ENCODE results near the gene FCN3.
A peak's percentile ranks its signal among the peaks of the same experiment; 100 is the strongest.

FCN3 gene

GRCh38 chr1:27363766-27364695, 10.6 kb downstream of the FCN3 start:
- H3K36me3 ChIP-seq (ENCODE audit: control insufficient read depth, insufficient read depth, low read length): no peaks in the 10 kb centered on the region
- H3K27ac ChIP-seq (ENCODE audit: low read depth, low read length): no peak overlapping the region
- no peak overlapping the region for H3K4me3 ChIP-seq (ENCODE audit: low read depth, low read length)
- no peaks in the 10 kb centered on the region for H3K9me3 ChIP-seq (ENCODE audit: control insufficient read depth, insufficient read depth, low read length)
- H3K27me3 ChIP-seq (ENCODE audit: control insufficient read depth, insufficient read depth, low read length): peaks cover 33% of the 10 kb centered on the region
- H3K9ac ChIP-seq (ENCODE audit: low read depth, low read length): no peak overlapping the region
- H3K4me1 ChIP-seq (ENCODE audit: control insufficient read depth, insufficient read depth, low read length): peaks cover 23% of the 10 kb centered on the region

- no peak overlapping the region; the same call in 1 of the 2 replicates for H3K4me3 ChIP-seq (ENCODE audit: low read depth, low read length)
- H3K36me3 ChIP-seq (ENCODE audit: control insufficient read depth, insufficient read depth, low read length): no peaks in the 10 kb centered on the region
- H3K27ac ChIP-seq (ENCODE audit: low read depth, low read length): no peak overlapping the region
- no peaks in the 10 kb centered on the region for H3K9me3 ChIP-seq (ENCODE audit: control insufficient read depth, insufficient read depth, low read length)
- H3K27me3 ChIP-seq (ENCODE audit: control insufficient read depth, insufficient read depth, low read length): peaks cover 47% of the 10 kb centered on the region
- peaks cover 18% of the 10 kb centered on the region for H3K4me1 ChIP-seq (ENCODE audit: control insufficient read depth, insufficient read depth, low read length)
- H3K9ac ChIP-seq (ENCODE audit: low read depth, low read length): no peak overlapping the region
Measured at GRCh38 chr1:27361553-27361952, 13.1 kb downstream of the FCN3 start.

GRCh38 chr1:27361044-27361402, 13.6 kb downstream of the FCN3 start:
- no peak overlapping the region for H3K9ac ChIP-seq (ENCODE audit: low read depth, low read length)
- peak overlapping the region; percentile 80 for H3K4me3 ChIP-seq (ENCODE audit: low read depth, low read length)
- H3K4me1 ChIP-seq (ENCODE audit: control insufficient read depth, insufficient read depth, low read length): peaks cover 18% of the 10 kb centered on the region
- no peaks in the 10 kb centered on the region for H3K9me3 ChIP-seq (ENCODE audit: control insufficient read depth, insufficient read depth, low read length)
- H3K36me3 ChIP-seq (ENCODE audit: control insufficient read depth, insufficient read depth, low read length): no peaks in the 10 kb centered on the region
- H3K27me3 ChIP-seq (ENCODE audit: control insufficient read depth, insufficient read depth, low read length): peaks cover 47% of the 10 kb centered on the region
- no peak overlapping the region for H3K27ac ChIP-seq (ENCODE audit: low read depth, low read length)

- H3K27ac ChIP-seq (ENCODE audit: low read depth, low read length): no peak overlapping the region
- peak overlapping the region; percentile 80 for H3K4me3 ChIP-seq (ENCODE audit: low read depth, low read length)
- peaks cover 47% of the 10 kb centered on the region for H3K27me3 ChIP-seq (ENCODE audit: control insufficient read depth, insufficient read depth, low read length)
- no peaks in the 10 kb centered on the region for H3K9me3 ChIP-seq (ENCODE audit: control insufficient read depth, insufficient read depth, low read length)
- H3K9ac ChIP-seq (ENCODE audit: low read depth, low read length): no peak overlapping the region
- H3K4me1 ChIP-seq (ENCODE audit: control insufficient read depth, insufficient read depth, low read length): peaks cover 18% of the 10 kb centered on the region
- H3K36me3 ChIP-seq (ENCODE audit: control insufficient read depth, insufficient read depth, low read length): 0 out of 2 replicates have a peak, but pooled peaks cover 5% of the 10 kb centered on the region
Measured at GRCh38 chr1:27360159-27361043, 14.2 kb downstream of the FCN3 start.

GRCh38 chr1:27359822-27360158, 14.8 kb downstream of the FCN3 start:
- 0 out of 2 replicates have a peak, but pooled peaks cover 5% of the 10 kb centered on the region for H3K36me3 ChIP-seq (ENCODE audit: control insufficient read depth, insufficient read depth, low read length)
- peaks cover 13% of the 10 kb centered on the region for H3K4me1 ChIP-seq (ENCODE audit: control insufficient read depth, insufficient read depth, low read length)
- H3K4me3 ChIP-seq (ENCODE audit: low read depth, low read length): peak overlapping the region; percentile 80
- no peak overlapping the region for H3K9ac ChIP-seq (ENCODE audit: low read depth, low read length)
- H3K27me3 ChIP-seq (ENCODE audit: control insufficient read depth, insufficient read depth, low read length): peaks cover 47% of the 10 kb centered on the region
- H3K27ac ChIP-seq (ENCODE audit: low read depth, low read length): no peak overlapping the region
- no peaks in the 10 kb centered on the region for H3K9me3 ChIP-seq (ENCODE audit: control insufficient read depth, insufficient read depth, low read length)

GRCh38 chr1:27358928-27359313, 15.7 kb downstream of the FCN3 start:
- Histone ChIP-seq H3K4me3 (ENCODE audit: low read depth, low read length) (no peak overlapping the region), H3K9ac (ENCODE audit: low read depth, low read length) (no peak overlapping the region), H3K4me1 (ENCODE audit: control insufficient read depth, insufficient read depth, low read length) (peaks cover 8% of the 10 kb centered on the region), H3K27ac (ENCODE audit: low read depth, low read length) (no peak overlapping the region), H3K9me3 (ENCODE audit: control insufficient read depth, insufficient read depth, low read length) (no peaks in the 10 kb centered on the region), H3K27me3 (ENCODE audit: control insufficient read depth, insufficient read depth, low read length) (peaks cover 47% of the 10 kb centered on the region), H3K36me3 (ENCODE audit: control insufficient read depth, insufficient read depth, low read length) (0 out of 2 replicates have a peak, but pooled peaks cover 5% of the 10 kb centered on the region)

- Histone ChIP-seq H3K27ac (ENCODE audit: low read depth, low read length) (no peak overlapping the region), H3K36me3 (ENCODE audit: control insufficient read depth, insufficient read depth, low read length) (0 out of 2 replicates have a peak, but pooled peaks cover 5% of the 10 kb centered on the region), H3K4me3 (ENCODE audit: low read depth, low read length) (no peak overlapping the region), H3K9ac (ENCODE audit: low read depth, low read length) (no peak overlapping the region), H3K9me3 (ENCODE audit: control insufficient read depth, insufficient read depth, low read length) (no peaks in the 10 kb centered on the region), H3K27me3 (ENCODE audit: control insufficient read depth, insufficient read depth, low read length) (peaks cover 47% of the 10 kb centered on the region), H3K4me1 (ENCODE audit: control insufficient read depth, insufficient read depth, low read length) (peaks cover 8% of the 10 kb centered on the region)
Measured at GRCh38 chr1:27358038-27358927, 16.3 kb downstream of the FCN3 start.

GRCh38 chr1:27357281-27358037, 17.2 kb downstream of the FCN3 start:
- Histone ChIP-seq H3K4me3 (ENCODE audit: low read depth, low read length) (no peak overlapping the region), H3K27ac (ENCODE audit: low read depth, low read length) (no peak overlapping the region), H3K27me3 (ENCODE audit: control insufficient read depth, insufficient read depth, low read length) (peaks cover 47% of the 10 kb centered on the region), H3K9ac (ENCODE audit: low read depth, low read length) (no peak overlapping the region), H3K36me3 (ENCODE audit: control insufficient read depth, insufficient read depth, low read length) (0 out of 2 replicates have a peak, but pooled peaks cover 5% of the 10 kb centered on the region), H3K4me1 (ENCODE audit: control insufficient read depth, insufficient read depth, low read length) (peaks cover 8% of the 10 kb centered on the region), H3K9me3 (ENCODE audit: control insufficient read depth, insufficient read depth, low read length) (no peaks in the 10 kb centered on the region)

GRCh38 chr1:27356619-27357280, 17.9 kb downstream of the FCN3 start:
- Histone ChIP-seq H3K36me3 (ENCODE audit: control insufficient read depth, insufficient read depth, low read length) (0 out of 2 replicates have a peak, but pooled peaks cover 5% of the 10 kb centered on the region), H3K4me3 (ENCODE audit: low read depth, low read length) (no peak overlapping the region), H3K9me3 (ENCODE audit: control insufficient read depth, insufficient read depth, low read length) (no peaks in the 10 kb centered on the region), H3K4me1 (ENCODE audit: control insufficient read depth, insufficient read depth, low read length) (peaks cover 9% of the 10 kb centered on the region), H3K27me3 (ENCODE audit: control insufficient read depth, insufficient read depth, low read length) (peaks cover 41% of the 10 kb centered on the region), H3K27ac (ENCODE audit: low read depth, low read length) (no peak overlapping the region), H3K9ac (ENCODE audit: low read depth, low read length) (no peak overlapping the region)

Measured in HUES48 (cell line).